NCI-H1436 (cell line): ENCODE data around the gene C1orf74.

Source experiments
- DNase-seq: peaks from one replicate; lab custom pipeline; 2025; lab: John Stamatoyannopoulos, UW

Gene C1orf74

DNA sequence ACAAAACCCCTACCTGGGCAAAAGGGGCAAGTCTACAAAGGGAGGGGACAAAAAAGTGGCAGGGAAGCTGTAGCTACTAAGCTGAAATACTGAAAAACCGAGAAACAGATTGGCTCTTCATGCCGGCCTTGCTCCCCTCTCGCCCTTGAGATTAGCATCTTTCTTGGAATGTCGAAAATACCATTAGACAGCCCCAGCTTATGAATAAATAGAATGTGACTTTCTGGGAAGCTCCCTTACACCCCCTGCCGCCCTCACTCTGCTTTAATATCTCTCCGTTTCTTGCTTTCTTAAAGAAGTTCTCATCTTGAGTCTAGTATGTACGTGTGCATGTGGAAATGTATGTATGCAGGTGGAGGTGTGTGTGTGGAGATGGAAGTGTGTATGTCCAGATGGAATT is 14.4 kb downstream of the C1orf74 start:
- DNase-seq, result no peak

GRCh38 chr1:209769171-209769904 is 15.0 kb downstream of the C1orf74 start:
- DNase-seq, result no peak

GRCh38 chr1:209768354-209768774 is 16.0 kb downstream of the C1orf74 start:
- no peak for DNase-seq

DNA sequence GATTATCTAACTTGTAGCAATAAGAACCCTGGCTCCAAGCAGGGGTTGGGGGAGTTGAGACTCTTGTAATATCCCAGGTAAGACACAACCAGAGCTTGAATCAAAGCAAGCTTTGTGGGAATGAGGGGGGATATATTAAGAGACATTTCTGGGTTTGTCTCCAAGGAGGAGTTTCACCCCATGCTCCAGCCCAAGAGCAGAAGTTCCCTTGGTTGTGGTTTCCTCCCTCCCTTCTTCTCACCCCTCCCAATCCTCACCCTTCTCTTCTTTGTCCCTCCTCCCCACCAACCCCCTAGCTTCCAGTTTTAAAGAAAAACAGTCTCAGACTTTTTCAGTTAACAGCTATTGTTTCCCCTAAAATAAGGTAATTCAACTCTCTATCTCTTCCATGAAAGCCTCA is 16.7 kb downstream of the C1orf74 start:
- no peak for DNase-seq

GRCh38 chr1:209767096-209767495 is 17.3 kb downstream of the C1orf74 start:
- no peak for DNase-seq

GRCh38 chr1:209766051-209766450 is 18.3 kb downstream of the C1orf74 start:
- DNase-seq, result no peak

DNA sequence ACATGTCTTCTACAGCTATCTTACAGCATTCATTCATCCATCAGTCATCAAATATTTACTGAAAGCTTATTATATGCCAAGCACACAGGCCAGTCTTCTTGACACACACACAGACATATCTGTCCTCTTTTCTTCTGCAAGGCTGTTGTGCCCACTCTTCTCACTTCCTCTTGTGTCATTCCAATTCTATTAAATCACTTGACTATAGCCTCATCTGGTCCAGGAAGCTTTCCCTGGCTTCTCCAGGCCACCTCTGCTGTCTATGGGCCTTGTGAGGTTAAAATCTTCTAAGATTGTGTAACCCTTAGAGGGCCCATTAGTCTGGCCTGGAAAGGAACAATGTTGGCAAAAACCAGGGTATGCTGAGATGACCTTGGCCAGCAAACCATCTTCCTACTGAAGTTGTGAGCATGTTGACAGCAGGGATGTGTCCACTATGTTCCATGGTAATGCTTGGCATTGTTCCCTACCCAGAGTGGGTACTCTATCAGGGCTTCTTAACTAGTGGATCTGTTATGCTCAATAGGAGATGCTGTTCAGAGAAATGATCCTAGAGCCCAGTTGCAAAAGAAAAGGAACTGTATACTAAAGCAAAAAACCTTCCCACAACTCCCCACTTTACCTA is 23.2 kb downstream of the C1orf74 start:
- no peak for DNase-seq

DNA sequence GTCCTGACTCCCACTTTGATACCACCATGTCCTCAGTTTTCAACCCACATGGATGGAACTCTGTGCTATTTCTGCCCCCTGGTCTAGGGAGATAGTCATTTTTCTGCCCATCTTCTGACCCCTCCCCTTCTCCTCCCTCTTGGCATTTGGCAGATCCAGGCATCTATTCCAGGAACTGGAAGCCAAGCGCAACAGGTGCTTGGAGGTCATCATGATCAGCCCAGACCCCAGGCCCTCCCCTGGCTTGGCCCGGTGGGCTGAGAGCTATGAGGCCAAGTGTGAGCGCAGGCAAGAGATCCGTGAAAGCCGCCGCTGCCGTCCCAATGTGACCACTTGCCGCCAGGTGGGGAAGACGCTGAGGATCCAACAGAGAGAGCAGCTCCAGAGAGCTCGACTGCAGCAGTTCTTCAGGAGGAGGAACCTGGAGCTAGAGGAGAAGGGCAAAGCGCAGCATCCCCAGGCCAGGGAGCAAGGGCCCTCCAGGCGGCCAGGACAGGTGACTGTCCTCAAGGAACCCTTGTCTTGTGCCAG is 24.5 kb downstream of the C1orf74 start:
- no peak for DNase-seq

DNA sequence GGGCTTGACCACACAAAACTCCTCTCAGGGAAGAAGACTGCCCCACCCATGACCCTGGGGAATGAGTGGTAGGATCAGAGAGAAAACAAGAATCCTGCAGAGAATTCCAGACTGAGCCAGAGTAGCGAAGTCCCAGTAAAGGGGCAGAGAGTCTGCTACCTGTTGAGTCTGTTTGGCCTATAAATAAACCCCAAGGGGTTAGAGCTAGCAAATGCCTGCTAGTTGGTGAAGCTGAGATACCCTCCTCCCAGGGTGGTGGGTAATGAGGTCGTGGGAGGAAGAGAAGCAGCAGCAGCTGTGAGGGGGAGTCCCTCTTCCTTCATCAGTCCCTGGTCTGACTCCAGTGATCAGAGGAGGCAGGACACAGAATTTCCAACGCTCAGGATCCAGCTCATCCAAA is 26.0 kb downstream of the C1orf74 start:
- no peak for DNase-seq

GRCh38 chr1:209756615-209757445 is 27.5 kb downstream of the C1orf74 start:
- DNase-seq, result no peak

DNA sequence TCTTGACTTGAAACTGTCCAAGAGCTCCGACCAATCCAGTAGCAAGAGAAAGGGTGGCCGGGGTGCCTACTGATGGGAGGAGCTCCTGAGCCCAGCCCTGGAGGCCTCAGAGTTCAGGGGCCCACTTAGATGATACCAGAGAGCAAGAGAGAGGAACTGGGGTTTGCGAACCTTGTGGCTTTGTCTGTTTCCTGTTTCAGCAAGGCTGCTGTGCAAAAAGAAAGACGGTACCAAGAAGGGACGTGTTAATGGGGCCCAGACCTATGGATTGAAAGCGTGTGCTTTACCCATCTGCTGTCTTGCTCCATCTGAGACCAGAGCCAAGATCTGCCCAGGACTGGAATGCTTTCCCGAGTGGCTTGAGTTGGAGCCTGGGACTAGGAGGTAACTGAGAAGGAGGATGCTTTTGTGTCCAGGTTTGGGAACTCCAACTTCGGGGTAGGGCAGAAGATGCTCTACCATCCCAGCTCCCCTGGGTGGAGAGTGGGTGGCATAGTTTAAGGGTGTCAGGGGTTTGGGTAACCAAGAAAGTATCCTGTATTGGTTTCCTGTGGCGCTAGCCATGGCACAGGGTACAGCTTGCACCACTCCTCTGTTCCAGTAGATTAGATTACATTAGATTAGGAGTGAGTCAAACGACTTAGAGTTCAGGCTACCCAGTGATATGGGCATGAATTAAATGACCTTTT is 28.3 kb downstream of the C1orf74 start, which contains the start of gene TRAF3IP3:
TRAF3IP3 (plus strand) TSS at position 128 of the 689 bp plus-strand sequence. CDS start 3,987 bp downstream, outside the sequence.
- DNase-seq, result no peak

- DNase-seq, result no peak
These were observed 29.1 kb downstream of the C1orf74 start for GRCh38 chr1:209755256-209755655.

GRCh38 chr1:209752890-209753289 is 31.5 kb downstream of the C1orf74 start:
- no peak for DNase-seq

DNA sequence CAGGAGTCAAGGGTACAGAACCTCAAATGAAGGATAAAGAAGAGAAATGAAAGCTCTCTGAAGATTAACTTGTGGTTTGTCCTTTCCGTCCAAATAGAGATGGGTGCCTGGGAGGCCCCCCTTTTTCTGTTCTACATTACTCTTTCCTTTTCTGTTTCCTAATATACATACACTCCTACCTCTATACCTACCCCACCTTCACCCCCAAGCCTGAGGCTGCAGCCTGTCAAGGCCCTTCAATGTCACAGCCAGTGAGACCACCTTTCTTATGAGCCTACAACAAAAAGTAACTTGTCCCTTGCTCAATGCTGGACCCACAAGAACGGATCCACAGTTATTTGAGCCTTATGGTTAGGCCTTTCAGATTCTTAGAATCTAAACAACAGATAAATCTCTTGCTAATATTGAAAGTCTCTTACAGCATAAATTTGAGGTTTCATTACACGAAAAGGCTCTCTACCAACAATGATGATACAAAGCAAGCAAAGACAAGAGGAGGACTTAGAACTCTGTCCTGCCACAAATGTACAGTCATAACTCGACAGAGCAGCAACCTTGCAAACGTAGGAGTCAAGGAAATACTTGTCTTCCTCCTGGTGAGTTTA is 32.6 kb downstream of the C1orf74 start:
- DNase-seq, result no peak

GRCh38 chr1:209749670-209750323 is 34.6 kb downstream of the C1orf74 start:
- no peak for DNase-seq

- no peak for DNase-seq
These were observed 35.2 kb downstream of the C1orf74 start for GRCh38 chr1:209749205-209749604.

GRCh38 chr1:209748620-209749019 is 35.7 kb downstream of the C1orf74 start:
- DNase-seq, result no peak

DNA sequence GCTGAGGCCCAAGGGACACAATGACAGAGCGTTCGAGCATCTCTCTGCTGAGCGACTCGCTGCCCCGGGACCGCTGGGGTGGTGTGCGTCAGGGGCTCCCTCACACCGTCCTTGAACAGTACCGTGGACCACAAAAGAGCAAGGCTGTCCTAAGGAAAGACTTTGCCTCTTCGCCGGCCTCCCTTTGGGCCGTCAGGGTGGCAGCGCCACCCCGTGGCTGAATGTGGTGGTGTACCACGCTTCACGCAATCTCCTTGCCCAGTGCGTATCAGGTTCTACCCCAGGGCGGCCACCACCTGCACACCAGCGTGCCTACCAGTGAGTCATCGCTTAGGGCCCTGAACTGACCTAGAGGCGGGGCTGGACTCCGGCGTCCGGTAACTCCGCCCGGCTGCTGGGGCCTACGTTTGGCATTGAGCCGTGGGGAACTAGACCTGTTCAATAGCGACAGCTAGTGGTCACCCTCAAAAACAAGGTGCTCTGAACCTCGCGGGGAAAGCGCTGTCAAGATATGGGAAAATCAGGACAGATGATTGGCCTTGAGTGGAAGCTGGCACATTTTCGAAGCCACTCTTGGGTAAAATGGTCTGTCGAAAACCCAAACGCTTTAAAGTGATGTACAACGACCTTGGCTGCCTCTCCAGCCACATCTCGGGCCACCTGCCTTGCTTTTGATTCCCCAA is 36.6 kb downstream of the C1orf74 start:
- DNase-seq, result no peak

GRCh38 chr1:209746451-209747165 is 37.8 kb downstream of the C1orf74 start:
- DNase-seq, result no peak

GRCh38 chr1:209743145-209743482 is 41.2 kb downstream of the C1orf74 start:
- DNase-seq, result no peak
